Adrenal gland (tissue), 12 donors: ENCODE measurements around the gene HMCN2. TPM values are rescaled to one million over a fixed set of nuclear protein-coding genes. Genes with fewer than 3 reads are reported as not detected.
A peak's percentile ranks its signal among the peaks of the same experiment; 100 is the strongest.
"Not testable (repeated sequence)": the region's sequence is repeated elsewhere in the genome, so short reads cannot be mapped to it uniquely, and the experiment has no call there.

Source experiments
- DNase-seq, 7 donors: peaks; one replicate each; pipeline ENCODE4 v3.0.0-alpha.2; 2019 to 2020
- H3K27ac ChIP-seq, 5 donors: fragments of 200-600 bp; sonication (generic) in 4 of 5; 1 replicate in 3 of 5; 2 replicates in 2 of 5; pipeline versions ENCODE4 v1.5.1 to v1.8.0; 2016 to 2020; ENCODE audit warnings: mild to moderate bottlenecking in 1 of 5
- H3K27me3 ChIP-seq: fragments of 200-600 bp; 2 replicates; pipeline ENCODE4 v1.8.0; 2021
- H3K36me3 ChIP-seq, 2 donors: fragments of 200-600 bp; replicated peaks in 1 of 2; 1 replicate in 1 of 2; 2 replicates in 1 of 2; pipeline versions ENCODE4 v1.5.1 to v1.8.0; 2018 to 2022
- H3K4me1 ChIP-seq, 2 donors: fragments of 200-600 bp; replicated peaks in 1 of 2; 1 replicate in 1 of 2; 2 replicates in 1 of 2; pipeline versions ENCODE4 v1.5.1 to v1.8.0; 2018 to 2021
- H3K4me3 ChIP-seq, 4 donors: fragments of 200-600 bp; sonication (generic) in 3 of 4; one replicate each; pipeline ENCODE4 v1.5.1; 2016 to 2018
- H3K9me3 ChIP-seq, 3 donors: fragments of 200-600 bp; sonication (generic) in 1 of 3; replicated peaks in 1 of 3; 1 replicate in 2 of 3; 2 replicates in 1 of 3; pipeline versions ENCODE4 v1.5.1 to v1.8.0; 2016 to 2021
- POLR2A ChIP-seq, 2 donors: fragments of 450-650 bp; IDR thresholded peaks; one replicate each; pipeline ENCODE4 v1.6.1; 2017; ENCODE audit warnings: antibody characterized with exemption in 2 of 2, mild to moderate bottlenecking in 2 of 2, moderate library complexity in 1 of 2
- WGBS, 4 donors: extraction: QIAGEN DNeasy Blood & Tissue Kit in 2 of 4; methylation state at CpG; one replicate each; pipeline versions ENCODE4 v1.1.5 to v1.1.7; 2013 to 2017; 5-methylcytosine and 5-hydroxymethylcytosine counted together
- intact Hi-C, 2 donors: fragments of 100-400 bp; cut with DNase I; formaldehyde crosslinking; loops; one replicate each; pipeline versions ENCODE4 v1.14.1 to v1.15.0; 2022 to 2023
- polyA plus RNA-seq, 3 donors: library from polyadenylated mRNA; stranded (reverse); fragments of 200-250 nt in 2 of 3; fragments of 350-450 nt in 1 of 3; fragmentation: Illumina TruSeq in 1 of 3; extraction: RNeasy Lipid Tissue Mini Kit (QIAGEN cat#74804) in 1 of 3; gene quantifications; one replicate each; pipeline ENCODE4 v1.2.3, GENCODE V29; 2013 to 2014
- total RNA-seq, 9 donors: library from RNA; depleted of rRNA in 4 of 9; stranded (reverse); fragments of >200 nt in 4 of 9; fragments of 120-200 nt in 1 of 9; fragmentation: NEBNext Ultra II Directional in 1 of 9; extraction: Animal tissue kit (Norgen Biotek cat#: 25700) in 1 of 9; gene quantifications; one replicate each; pipeline versions ENCODE4 v1.1.0 to v1.2.4, GENCODE V29; 2013 to 2023
- TF ChIP-seq, protein P1 (sequence below), 6 experiments: fragments of 450-650 bp in 4 of 6; fragments of 200-600 bp in 2 of 6; sonication (generic) in 1 of 6; IDR thresholded peaks; 1 replicate in 5 of 6; 2 replicates in 1 of 6; pipeline versions ENCODE4 v1.5.1 to v1.8.0; 2016 to 2021; ENCODE audit warnings: antibody characterized with exemption in 6 of 6, mild to moderate bottlenecking in 2 of 6, moderate library complexity in 1 of 6
- donor health status: healthy with polysubstance abuse.
- donor health status: Bipolar disorder and iron deficiency.
- donor health status: DM: yes; HTN: yes; CAD: no.
- donor health status: DM: no; HTN: no; CAD: no.
- donor health status: DM: no; HTN: no; CAD: no.
- donor health status: DM: yes; HTN: yes; CAD: no.

HMCN2 gene
- total and polyA plus RNA-seq, 12 donors: 0.05 to 25.8 (median 0.42) TPM; not detected in 1

DNA sequence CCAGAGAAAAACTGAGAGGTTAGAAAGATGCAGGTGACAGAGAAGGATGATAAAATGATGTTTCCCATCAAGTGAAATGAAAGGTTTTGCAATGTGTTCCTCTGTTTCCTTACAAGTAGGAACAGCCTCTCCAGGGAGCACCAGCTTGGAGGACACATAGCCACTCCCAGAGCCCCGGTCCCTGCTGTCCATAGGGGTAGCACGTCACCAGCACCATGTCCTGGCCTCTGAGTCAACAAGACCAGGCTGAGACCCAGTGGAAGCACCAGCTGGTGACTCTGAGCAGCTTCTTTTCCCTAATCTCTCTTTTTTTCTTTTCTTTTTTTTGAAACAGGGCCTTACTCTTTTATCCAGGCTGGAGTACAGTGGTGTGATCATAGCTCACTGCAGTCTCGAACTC is 19.4 kb upstream of the HMCN2 start:
- Histone ChIP-seq H3K9me3 (no peaks in the 10 kb centered on the region), H3K27me3 (no peaks in the 10 kb centered on the region), H3K4me3 (no peak overlapping the region), H3K36me3 (no peaks in the 10 kb centered on the region), H3K4me1 (peaks cover 0 to 6% of the 10 kb centered on the region in 2 donors), H3K27ac (no peak overlapping the region)
- no peak for DNase-seq
- intact Hi-C loops: loop anchor here in 1 of 2 donors (5.0 kb wide), 1 partner anchor 96 kb away; no protein-coding TSS in a partner anchor
- TF ChIP-seq, protein P1, sequence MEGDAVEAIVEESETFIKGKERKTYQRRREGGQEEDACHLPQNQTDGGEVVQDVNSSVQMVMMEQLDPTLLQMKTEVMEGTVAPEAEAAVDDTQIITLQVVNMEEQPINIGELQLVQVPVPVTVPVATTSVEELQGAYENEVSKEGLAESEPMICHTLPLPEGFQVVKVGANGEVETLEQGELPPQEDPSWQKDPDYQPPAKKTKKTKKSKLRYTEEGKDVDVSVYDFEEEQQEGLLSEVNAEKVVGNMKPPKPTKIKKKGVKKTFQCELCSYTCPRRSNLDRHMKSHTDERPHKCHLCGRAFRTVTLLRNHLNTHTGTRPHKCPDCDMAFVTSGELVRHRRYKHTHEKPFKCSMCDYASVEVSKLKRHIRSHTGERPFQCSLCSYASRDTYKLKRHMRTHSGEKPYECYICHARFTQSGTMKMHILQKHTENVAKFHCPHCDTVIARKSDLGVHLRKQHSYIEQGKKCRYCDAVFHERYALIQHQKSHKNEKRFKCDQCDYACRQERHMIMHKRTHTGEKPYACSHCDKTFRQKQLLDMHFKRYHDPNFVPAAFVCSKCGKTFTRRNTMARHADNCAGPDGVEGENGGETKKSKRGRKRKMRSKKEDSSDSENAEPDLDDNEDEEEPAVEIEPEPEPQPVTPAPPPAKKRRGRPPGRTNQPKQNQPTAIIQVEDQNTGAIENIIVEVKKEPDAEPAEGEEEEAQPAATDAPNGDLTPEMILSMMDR (IDR thresholded peaks at IDR 0.05): no peak
- TF ChIP-seq POLR2A (IDR thresholded peaks at IDR 0.05): no peak
- WGBS, 4 donors: 92 to 95% (median 94%) methylated on average over 3 of the region's 3 CpGs

DNA sequence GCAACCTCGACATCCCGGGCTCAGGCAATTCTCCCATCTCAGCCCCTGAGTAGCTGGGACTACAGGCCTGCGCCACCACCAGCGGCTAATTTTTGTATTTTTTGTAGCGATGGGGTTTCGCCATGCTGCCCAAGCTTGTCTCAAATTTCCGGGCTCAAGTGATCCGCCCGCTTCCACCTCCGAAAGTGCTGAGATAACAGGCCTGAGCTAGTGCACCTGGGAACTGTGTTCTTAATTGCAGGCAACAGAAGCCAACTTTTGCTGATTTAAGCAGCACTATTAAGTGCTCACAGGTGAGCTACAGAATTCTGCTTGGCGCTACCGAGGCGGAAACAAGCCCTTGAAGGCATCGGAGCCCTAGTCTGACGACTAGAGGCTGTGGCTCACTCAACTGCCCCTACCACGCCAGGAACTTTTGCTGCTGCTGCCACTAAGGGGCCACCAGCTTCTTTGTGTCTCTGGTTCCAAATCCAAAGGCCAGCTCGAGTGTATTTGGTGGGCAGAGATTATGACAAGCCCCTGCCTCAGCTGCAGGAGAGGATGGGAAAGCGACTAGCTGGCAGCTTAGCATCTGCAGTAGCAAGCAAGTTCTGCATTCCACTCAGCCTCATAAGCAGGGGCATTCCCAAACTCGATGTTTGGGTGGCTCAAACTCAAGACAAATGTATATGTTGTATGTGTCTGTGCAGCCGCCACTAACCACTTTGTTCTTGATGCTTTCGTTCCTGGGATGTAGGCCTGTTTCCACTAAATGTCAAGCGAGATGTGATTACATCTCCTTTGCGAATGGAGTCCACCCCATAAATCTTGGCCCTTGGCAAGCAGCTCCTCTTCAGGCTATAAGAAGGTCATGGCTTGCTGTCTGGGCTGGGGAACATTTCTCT is 10.6 kb upstream of the HMCN2 start:
- H3K4me1 ChIP-seq: no peaks in the 10 kb centered on the region
- TF ChIP-seq POLR2A (IDR thresholded peaks at IDR 0.05): no peak
- TF ChIP-seq, protein P1 (IDR thresholded peaks at IDR 0.05): no peak
- intact Hi-C loops: no loop called here
- 77 to 87% (median 83%) methylated on average over 23 of the region's 23 CpGs for WGBS, 4 donors
- no peak for DNase-seq
- H3K27me3 ChIP-seq: peaks cover 8% of the 10 kb centered on the region
- no peak overlapping the region for H3K27ac ChIP-seq
- no peak overlapping the region for H3K4me3 ChIP-seq
- H3K9me3 ChIP-seq: no peaks in the 10 kb centered on the region
- H3K36me3 ChIP-seq: no peaks in the 10 kb centered on the region

- Histone ChIP-seq H3K4me3 (no peak overlapping the region), H3K9me3 (no peaks in the 10 kb centered on the region), H3K36me3 (no peaks in the 10 kb centered on the region), H3K27me3 (peaks cover 8% of the 10 kb centered on the region), H3K4me1 (no peaks in the 10 kb centered on the region), H3K27ac (no peak overlapping the region)
- intact Hi-C loops: no loop called here
- 47 to 67% (median 60%) methylated on average over 5 of the region's 5 CpGs for WGBS, 4 donors
- no peak for TF ChIP-seq POLR2A (IDR thresholded peaks at IDR 0.05)
- TF ChIP-seq, protein P1 (IDR thresholded peaks at IDR 0.05): no peak
- no peak for DNase-seq
Measured at GRCh38 chr9:130255631-130256134, 9.9 kb upstream of the HMCN2 start.

- no peak overlapping the region for H3K4me3 ChIP-seq
- no peak overlapping the region for H3K27ac ChIP-seq
- no peaks in the 10 kb centered on the region for H3K4me1 ChIP-seq
- H3K36me3 ChIP-seq: no peaks in the 10 kb centered on the region
- no peak for DNase-seq
- H3K9me3 ChIP-seq: no peaks in the 10 kb centered on the region
- H3K27me3 ChIP-seq: peaks cover 8% of the 10 kb centered on the region
- 70 to 77% (median 73%) methylated on average over 2 of the region's 2 CpGs for WGBS, 4 donors
- TF ChIP-seq, protein P1 (IDR thresholded peaks at IDR 0.05): no peak
- no peak for TF ChIP-seq POLR2A (IDR thresholded peaks at IDR 0.05)
- intact Hi-C loops: no loop called here
Measured at GRCh38 chr9:130256644-130257043, 8.9 kb upstream of the HMCN2 start.

DNA sequence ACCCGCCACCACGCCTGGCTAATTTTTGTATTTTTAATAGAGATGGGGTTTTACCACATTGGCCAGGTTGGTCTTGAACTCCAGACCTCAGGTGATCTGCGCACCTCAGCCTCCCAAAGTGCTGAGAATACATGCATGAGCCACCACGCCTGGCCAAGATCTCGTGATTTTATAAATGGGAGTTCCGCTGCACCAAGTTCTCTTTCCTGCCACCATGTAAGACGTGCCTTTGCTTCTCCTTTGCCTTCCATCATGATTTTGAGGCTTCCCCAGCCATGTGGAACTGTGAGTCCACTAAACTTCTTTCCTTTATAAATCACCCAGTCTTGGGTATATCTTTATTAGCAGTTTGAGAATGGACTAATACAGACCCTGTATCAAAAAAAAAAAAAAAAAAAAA is 7.4 kb upstream of the HMCN2 start:
- H3K4me1 ChIP-seq, H3K4me3 ChIP-seq, H3K27ac ChIP-seq, intact Hi-C loops, H3K9me3 ChIP-seq, H3K36me3 ChIP-seq: not testable (repeated sequence)
- peak in 1 of 7 donors; percentile 15 for DNase-seq
- H3K27me3 ChIP-seq: peaks cover 12% of the 10 kb centered on the region
- 81 to 93% (median 89%) methylated on average over 7 of the region's 7 CpGs for WGBS, 4 donors
